B cell (primary cell): ENCODE data around the gene KRTAP9-8. TPM values are rescaled to one million over a fixed set of nuclear protein-coding genes. Genes with fewer than 3 reads are reported as not detected.

ENCODE experiments used
- ATAC-seq: fragments of 200-7000 bp; cut with Tn5 transposase; one replicate; pipeline ENCODE4 v1.10.0; 2021; ENCODE audit warnings: low read depth, mild to moderate bottlenecking, moderate number of reproducible peaks, moderate library complexity
- CTCF ChIA-PET: fragments of 350-600 bp; sonication (Branson Sonifier 250); formaldehyde crosslinking; loops from one replicate; lab custom pipeline; 2021; ENCODE audit warnings: antibody characterized with exemption, inconsistent platforms; lab: Charles Lee
- POLR2A ChIA-PET: fragments of 350-600 bp; sonication (Branson Sonifier 250); formaldehyde crosslinking; loops from one replicate; lab custom pipeline; 2021; ENCODE audit warnings: antibody characterized with exemption; lab: Charles Lee
- DNase-seq: peaks from one replicate; pipeline ENCODE4 v3.0.0; 2013
- H2AFZ ChIP-seq: 2 replicates; pipeline ENCODE4 v1.6.1; 2012; ENCODE audit warnings: mild to moderate bottlenecking, low read depth, low read length; ENCODE audit not compliant: insufficient read depth, poor library complexity, severe bottlenecking
- H3K27ac ChIP-seq, 2 donors: 1 replicate in 1 of 2; 2 replicates in 1 of 2; pipeline ENCODE4 v1.5.1; 2012 to 2013; ENCODE audit warnings: low read length in 2 of 2, mild to moderate bottlenecking in 2 of 2, moderate library complexity in 1 of 2
- H3K27me3 ChIP-seq, 4 experiments: fragments of 200-600 bp in 1 of 4; sonication (generic) in 1 of 4; replicated peaks in 1 of 4; 1 replicate in 2 of 4; 2 replicates in 2 of 4; pipeline versions ENCODE4 v1.6.1 to v1.7.0; 2013 to 2016; ENCODE audit warnings: low read length in 3 of 4, mild to moderate bottlenecking in 2 of 4, mixed read lengths in 1 of 4, moderate library complexity in 1 of 4; ENCODE audit not compliant: insufficient read depth in 4 of 4, control insufficient read depth in 3 of 4; ENCODE audit errors: control extremely low read depth in 1 of 4
- H3K36me3 ChIP-seq, 2 experiments: replicated peaks in 1 of 2; 1 replicate in 1 of 2; 2 replicates in 1 of 2; pipeline versions ENCODE4 v1.6.1 to v1.7.1; 2013; ENCODE audit warnings: low read length in 1 of 2; ENCODE audit not compliant: insufficient read depth in 2 of 2, control insufficient read depth in 1 of 2; ENCODE audit errors: control extremely low read depth in 1 of 2, extremely low read depth in 1 of 2
- H3K4me1 ChIP-seq, 2 donors: fragments of 200-600 bp in 1 of 2; sonication (generic) in 1 of 2; 1 replicate in 1 of 2; 2 replicates in 1 of 2; pipeline versions ENCODE4 v1.5.1 to v1.6.1; 2013 to 2017; ENCODE audit warnings: low read length in 2 of 2; ENCODE audit not compliant: control insufficient read depth in 2 of 2, insufficient read depth in 2 of 2
- H3K4me2 ChIP-seq: replicated peaks from 2 replicates; pipeline ENCODE3; 2012; ENCODE audit warnings: mild to moderate bottlenecking, low read depth, low read length; ENCODE audit not compliant: poor library complexity, severe bottlenecking
- H3K4me3 ChIP-seq, 5 experiments: fragments of 200-600 bp in 1 of 5; sonication (generic) in 1 of 5; 1 replicate in 3 of 5; 2 replicates in 2 of 5; pipeline versions ENCODE4 v1.5.1 to v1.7.0; 2011 to 2016; ENCODE audit warnings: low read length in 4 of 5, mild to moderate bottlenecking in 4 of 5, low read depth in 2 of 5, control low read depth in 1 of 5, moderate library complexity in 1 of 5; ENCODE audit not compliant: insufficient read depth in 1 of 5; ENCODE audit errors: control extremely low read depth in 1 of 5, extremely low read depth in 1 of 5
- H3K79me2 ChIP-seq: fragments of 200-600 bp; sonication (generic); one replicate; pipeline ENCODE4 v1.6.0; 2016; ENCODE audit warnings: low read length; ENCODE audit not compliant: control insufficient read depth, insufficient read depth
- H3K9ac ChIP-seq: fragments of 200-600 bp; sonication (generic); 2 replicates; pipeline ENCODE4 v1.6.1; 2017; ENCODE audit warnings: mild to moderate bottlenecking, low read length, moderate library complexity
- H3K9me3 ChIP-seq, 3 donors: one replicate each; pipeline versions ENCODE4 v1.6.1 to v1.7.1; 2013; ENCODE audit warnings: low read length in 2 of 3; ENCODE audit not compliant: control insufficient read depth in 2 of 3, insufficient read depth in 1 of 3; ENCODE audit errors: control extremely low read depth in 1 of 3
- H4K20me1 ChIP-seq: 2 replicates; pipeline ENCODE4 v1.6.0; 2012; ENCODE audit warnings: mild to moderate bottlenecking, low read length; ENCODE audit not compliant: insufficient read depth, control insufficient read depth, poor library complexity, severe bottlenecking
- H3K27ac Mint-ChIP-seq: one replicate; pipeline ENCODE4 v1.8.0; 2021; ENCODE audit warnings: mixed read lengths
- H3K27me3 Mint-ChIP-seq: one replicate; pipeline ENCODE4 v1.8.0; 2021; ENCODE audit warnings: mixed read lengths
- H3K4me1 Mint-ChIP-seq: one replicate; pipeline ENCODE4 v1.8.0; 2021; ENCODE audit warnings: mixed read lengths
- H3K4me3 Mint-ChIP-seq: one replicate; pipeline ENCODE4 v1.8.0; 2021; ENCODE audit warnings: mixed read lengths
- H3K9me3 Mint-ChIP-seq: one replicate; pipeline ENCODE4 v1.8.0; 2022; ENCODE audit warnings: mixed read lengths; ENCODE audit not compliant: insufficient read depth
- CTCF ChIP-seq: fragments of 200-600 bp; IDR thresholded peaks from one replicate; pipeline ENCODE4 v1.8.0; 2022; ENCODE audit warnings: antibody characterized with exemption, mild to moderate bottlenecking
- EZH2 ChIP-seq: IDR thresholded peaks from 2 replicates; pipeline ENCODE4 v1.6.1; 2012; ENCODE audit warnings: borderline replicate concordance, low read depth, mild to moderate bottlenecking, moderate library complexity, low read length; ENCODE audit not compliant: insufficient read depth, poor library complexity, severe bottlenecking
- WGBS: methylation state at CpG from one replicate; pipeline ENCODE4 v1.1.5; 2013; ENCODE audit warnings: missing lambda C conversion rate; ENCODE audit not compliant: insufficient coverage; 5-methylcytosine and 5-hydroxymethylcytosine counted together
- intact Hi-C: fragments of 100-400 bp; cut with micrococcal nuclease; formaldehyde crosslinking; loops from one replicate; pipeline ENCODE4 v1.10.0; 2022
- polyA plus RNA-seq: library from polyadenylated mRNA; depleted of rRNA; stranded (reverse); fragments of >200 nt; gene quantifications from 2 replicates; pipeline ENCODE4 v1.2.3, GENCODE V29; 2012
- total RNA-seq, 2 donors: library from RNA; stranded (reverse); fragments of 120-200 nt in 1 of 2; gene quantifications; 1 replicate in 1 of 2; 2 replicates in 1 of 2; pipeline versions ENCODE4 v1.2.3 to v1.2.4, GENCODE V29; 2013 to 2022

KRTAP9-8 gene
- total and polyA plus RNA-seq, 2 donors (not counting 1 experiment from before 2014, with no cell fraction given), result not detected

- H3K4me1 ChIP-seq, result no peaks in the 10 kb centered on the region
- intact Hi-C loops, result no loop called here
- CTCF ChIA-PET, result no interaction called here
- no peaks in the 10 kb centered on the region for H4K20me1 ChIP-seq
- no peak for TF ChIP-seq CTCF
- TF ChIP-seq EZH2, result no peak
- peaks cover 0 to 7% (median 3%) of the 10 kb centered on the region in 4 experiments for H3K27me3 ChIP-seq
- no peak overlapping the region for H2AFZ ChIP-seq
- ATAC-seq (no peak), DNase-seq (no peak)
- H3K4me1 Mint-ChIP-seq, result no peaks in the 10 kb centered on the region
- H3K9ac ChIP-seq, result no peak overlapping the region
- no peak overlapping the region for H3K4me2 ChIP-seq
- H3K27ac Mint-ChIP-seq, result no peak overlapping the region
- no peaks in the 10 kb centered on the region for H3K9me3 ChIP-seq
- H3K4me3 ChIP-seq, result no peak overlapping the region
- POLR2A ChIA-PET, result no interaction called here
- WGBS, result 86% methylated on average over 1 of the region's 2 CpGs
- H3K27me3 Mint-ChIP-seq, result peaks cover 70% of the 10 kb centered on the region
- H3K27ac ChIP-seq, result no peak overlapping the region
- H3K9me3 Mint-ChIP-seq, result no peaks in the 10 kb centered on the region
- H3K4me3 Mint-ChIP-seq, result no peak overlapping the region
- no peaks in the 10 kb centered on the region for H3K36me3 ChIP-seq
- no peaks in the 10 kb centered on the region for H3K79me2 ChIP-seq
Observed at GRCh38 chr17:41263212-41263611, 25.4 kb downstream of the KRTAP9-8 start.

DNA sequence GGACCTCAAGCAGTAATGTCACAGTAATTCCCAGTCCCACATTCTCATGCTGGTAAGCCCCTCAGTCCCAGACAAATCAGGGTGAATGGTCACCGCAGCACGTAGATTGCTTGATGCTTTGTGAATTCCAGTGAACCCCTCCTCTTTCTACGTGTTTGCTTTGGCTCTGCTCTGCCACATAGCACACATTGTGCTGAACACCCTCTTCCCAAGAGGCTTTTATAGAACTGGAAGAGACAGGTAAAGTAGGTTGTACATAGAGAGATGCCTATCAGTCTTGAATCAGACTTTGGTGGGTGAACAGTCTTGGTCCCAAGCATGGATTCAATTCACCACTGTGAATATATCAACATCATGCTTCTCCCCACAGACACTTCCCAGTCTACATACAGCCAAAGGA is 26.8 kb downstream of the KRTAP9-8 start:
- no peaks in the 10 kb centered on the region for H3K79me2 ChIP-seq
- H3K27me3 ChIP-seq, result no peaks in the 10 kb centered on the region
- 100% methylated on average over 2 of the region's 3 CpGs for WGBS
- Mint-ChIP-seq H3K4me3 (no peak overlapping the region), H3K27me3 (peaks cover 58% of the 10 kb centered on the region), H3K4me1 (no peaks in the 10 kb centered on the region), H3K27ac (no peak overlapping the region), H3K9me3 (no peaks in the 10 kb centered on the region)
- H3K9me3 ChIP-seq, result no peaks in the 10 kb centered on the region
- no peak overlapping the region for H3K4me3 ChIP-seq
- POLR2A ChIA-PET, result no interaction called here
- no peak overlapping the region for H3K27ac ChIP-seq
- intact Hi-C loops, result loop anchor here (1.0 kb wide), 1 partner anchor 12 kb away; no protein-coding TSS in a partner anchor
- CTCF ChIA-PET, result no interaction called here
- no peak overlapping the region for H3K9ac ChIP-seq
- no peak overlapping the region for H3K4me2 ChIP-seq
- no peak overlapping the region for H2AFZ ChIP-seq
- no peaks in the 10 kb centered on the region for H4K20me1 ChIP-seq
- no peaks in the 10 kb centered on the region for H3K36me3 ChIP-seq
- TF ChIP-seq CTCF (no peak), EZH2 (no peak)
- no peak for ATAC-seq
- H3K4me1 ChIP-seq, result no peaks in the 10 kb centered on the region
- peak; percentile 0 for DNase-seq
